PC-3 (cell line): ENCODE data around the gene CEP192. TPM values are rescaled to one million over a fixed set of nuclear protein-coding genes. Genes with fewer than 3 reads are reported as not detected.

Source experiments
- ATAC-seq: fragments of 200-7000 bp; cut with Tn5 transposase; 2 replicates; pipeline ENCODE4 v1.9.1; 2020; ENCODE audit warnings: mild to moderate bottlenecking, moderate library complexity
- Bru-seq: library from RNA; stranded (reverse); fragments of 400-500 nt; gene quantifications from one replicate; lab custom pipeline; 2021; lab: Mats Ljungman, UMichigan
- BruChase-seq, 2 experiments: library from RNA; stranded (reverse); fragments of 400-500 nt; gene quantifications; one replicate each; lab custom pipeline; 2021; lab: Mats Ljungman, UMichigan
- BruUV-seq: library from RNA; stranded (reverse); fragments of 400-500 nt; replicated peaks from 2 replicates; lab custom pipeline; 2021; lab: Mats Ljungman, UMichigan
- CTCF ChIA-PET: fragments of 300-600 bp; sonication (Branson Sonifier 250); formaldehyde crosslinking; loops from one replicate; lab custom pipeline; 2022; ENCODE audit warnings: antibody characterized with exemption; lab: Charles Lee
- POLR2A ChIA-PET: fragments of 300-600 bp; sonication (Branson Sonifier 250); formaldehyde crosslinking; loops from one replicate; lab custom pipeline; 2022; ENCODE audit warnings: antibody characterized with exemption; ENCODE audit not compliant: unreplicated experiment; lab: Charles Lee
- DNase-seq: peaks from one replicate; pipeline ENCODE4 v3.0.0-alpha.2; 2015
- H2AFZ ChIP-seq: fragments of 300-600 bp; sonication (generic); 2 replicates; pipeline ENCODE4 v1.6.0; 2016; ENCODE audit warnings: antibody characterized with exemption, low read length
- H3F3A ChIP-seq: fragments of 300-600 bp; sonication (generic); one replicate; pipeline ENCODE4 v1.6.0; 2017; ENCODE audit warnings: antibody characterized with exemption, low read length, control low read depth, mild to moderate bottlenecking; ENCODE audit not compliant: unreplicated experiment
- H3K27ac ChIP-seq: fragments of 300-600 bp; sonication (generic); 2 replicates; pipeline ENCODE4 v1.5.1; 2016; ENCODE audit warnings: mild to moderate bottlenecking, low read length
- H3K27me3 ChIP-seq: fragments of 300-600 bp; sonication (generic); 2 replicates; pipeline ENCODE4 v1.6.1; 2016; ENCODE audit warnings: low read length, mixed read lengths
- H3K36me3 ChIP-seq: fragments of 300-600 bp; sonication (generic); 2 replicates; pipeline ENCODE4 v1.6.1; 2016; ENCODE audit warnings: low read depth, mixed run types, low read length, mixed read lengths
- H3K4me1 ChIP-seq: fragments of 300-600 bp; sonication (generic); 2 replicates; pipeline ENCODE4 v1.5.1; 2016; ENCODE audit warnings: low read length; ENCODE audit not compliant: insufficient read depth
- H3K4me2 ChIP-seq: fragments of 300-600 bp; sonication (generic); 2 replicates; pipeline ENCODE4 v1.6.0; 2016; ENCODE audit warnings: low read length
- H3K4me3 ChIP-seq: fragments of 300-600 bp; sonication (generic); 2 replicates; pipeline ENCODE4 v1.5.1; 2016; ENCODE audit warnings: mild to moderate bottlenecking, low read length, mixed read lengths
- H3K79me2 ChIP-seq: fragments of 300-600 bp; sonication (generic); 2 replicates; pipeline ENCODE4 v1.6.1; 2017; ENCODE audit warnings: low read length, mixed read lengths
- H3K9ac ChIP-seq: fragments of 300-600 bp; sonication (generic); 2 replicates; pipeline ENCODE4 v1.6.0; 2016; ENCODE audit warnings: mild to moderate bottlenecking, low read length
- H3K9me2 ChIP-seq: fragments of 300-600 bp; sonication (generic); replicated peaks from 2 replicates; pipeline ENCODE4 v1.6.1; 2016; ENCODE audit warnings: mixed run types, low read length, mixed read lengths
- H3K9me3 ChIP-seq: fragments of 300-600 bp; sonication (generic); 2 replicates; pipeline ENCODE4 v1.6.1; 2016; ENCODE audit warnings: low read length, mixed read lengths
- H4K20me1 ChIP-seq: fragments of 300-600 bp; sonication (generic); 2 replicates; pipeline ENCODE4 v1.6.1; 2016; ENCODE audit warnings: low read length, mixed read lengths
- CTCF ChIP-seq: fragments of 300-600 bp; sonication (generic); conservative IDR thresholded peaks from 2 replicates; pipeline ENCODE4 v1.5.1; 2017; ENCODE audit warnings: antibody characterized with exemption, low read depth, mild to moderate bottlenecking, low read length
- EZH2 ChIP-seq: fragments of 300-600 bp; sonication (generic); IDR thresholded peaks from one replicate; pipeline ENCODE4 v1.6.1; 2017; ENCODE audit warnings: antibody characterized with exemption, mild to moderate bottlenecking, low read length; ENCODE audit not compliant: unreplicated experiment
- EZH2phosphoT487 ChIP-seq: fragments of 300-600 bp; sonication (generic); IDR thresholded peaks from 2 replicates; pipeline ENCODE4 v1.6.1; 2018; ENCODE audit warnings: mild to moderate bottlenecking, antibody characterized with exemption, low read length, borderline replicate concordance
- intact Hi-C: fragments of 100-400 bp; cut with micrococcal nuclease; formaldehyde crosslinking; loops from 2 replicates; pipeline ENCODE4 v1.9.0; 2023
- long read RNA-seq: library from polyadenylated mRNA; unstranded; transcript quantifications from one replicate; pipeline ENCODE4 v2.0.0, GENCODE V29; 2021; ENCODE audit not compliant: unreplicated experiment
- total RNA-seq: library from RNA; depleted of rRNA; stranded (reverse); fragments of >200 nt; gene quantifications from 2 replicates; pipeline ENCODE4 v1.2.3, GENCODE V29; 2014; rRNA removed

The CEP192 gene
- total RNA-seq: 32.6 and 34.4 TPM in 2 replicates
- Bru-seq, nascent RNA: percentile 94 among the genes with signal in this experiment
- percentile 90 among the genes with signal in this experiment for BruChase-seq, experiment 1, labeled RNA remaining after a 6-hour chase
- BruChase-seq, experiment 2, labeled RNA remaining after a 2-hour chase: percentile 94 among the genes with signal in this experiment
- long read RNA-seq, full-length matches to known transcripts: 2 of 19 reads
- long read RNA-seq, partial matches to known transcripts: 11 of 19 reads
- long read RNA-seq, other reads (novel, unspliced or antisense): 6 of 19 reads

GRCh38 chr18:12990967-12991820 is at the start of gene CEP192:
TSS of gene CEP192 (plus strand) at chr18:12991362. CDS start at chr18:12999425, 8,063 bp downstream.
- peak; percentile 18; the same call in 1 of the 2 replicates for TF ChIP-seq CTCF
- no peak for TF ChIP-seq EZH2phosphoT487
- no peak for TF ChIP-seq EZH2

GRCh38 chr18:12943215-12943614 is 47.9 kb upstream of the CEP192 start:
- Histone ChIP-seq H3K4me2 (no peak overlapping the region), H3K4me3 (no peak overlapping the region), H3K79me2 (peaks cover 18% of the 10 kb centered on the region), H3K27ac (no peak overlapping the region), H3K4me1 (peaks cover 4% of the 10 kb centered on the region; the same call in 1 of the 2 replicates), H3K9me3 (no peaks in the 10 kb centered on the region), H3K9me2 (no peaks in the 10 kb centered on the region), H4K20me1 (no peaks in the 10 kb centered on the region), H2AFZ (no peak overlapping the region), H3K9ac (no peak overlapping the region), H3K36me3 (no peaks in the 10 kb centered on the region), H3K27me3 (no peaks in the 10 kb centered on the region), H3F3A (no peaks in the 10 kb centered on the region)
- no peak for TF ChIP-seq EZH2
- no peak for TF ChIP-seq CTCF
- no peak for TF ChIP-seq EZH2phosphoT487
- POLR2A ChIA-PET: interaction anchor here (0.6 kb wide), 1 partner anchor 59 kb away, joined by 5 read pairs; the partner anchor contains the start of gene PTPN2
- no peak for DNase-seq
- BruUV-seq: no TSS peak
- CTCF ChIA-PET: no interaction called here
- intact Hi-C loops: no loop called here
- ATAC-seq: no peak

More at GRCh38 chr18:12990967-12991820, at the start of gene CEP192:
- Histone ChIP-seq H3K9me2 (no peaks in the 10 kb centered on the region), H3K4me3 (peak within 1 kb of the TSS; percentile 94), H3K79me2 (peaks cover 50% of the 10 kb centered on the region), H3K9me3 (no peaks in the 10 kb centered on the region), H3K36me3 (peaks cover 6% of the 10 kb centered on the region; the same call in 1 of the 2 replicates), H4K20me1 (peaks cover 36% of the 10 kb centered on the region), H3K9ac (peak within 1 kb of the TSS; percentile 93), H3F3A (peaks cover 6% of the 10 kb centered on the region), H3K27ac (peak within 1 kb of the TSS; percentile 82), H3K4me2 (peak within 1 kb of the TSS; percentile 87), H3K4me1 (peaks cover 22% of the 10 kb centered on the region), H2AFZ (peak within 1 kb of the TSS; percentile 82), H3K27me3 (no peaks in the 10 kb centered on the region)
- no TSS peak for BruUV-seq
- ATAC-seq: peak; percentile 88
- intact Hi-C loops: loop anchor here (2.0 to 5.0 kb wide), 2 partner anchors 42 to 736 kb away; partner anchors contain the start of genes FAM210A, RNMT and SEH1L
- CTCF ChIA-PET: interaction anchor here (0.5 to 0.7 kb wide), 5 partner anchors 7 to 1459 kb away, joined by 3 to 4 read pairs (median 3); no protein-coding TSS in a partner anchor
- DNase-seq: peak; percentile 98
- POLR2A ChIA-PET: interaction anchor here (0.5 to 1.0 kb wide), 12 partner anchors 8 to 1045 kb away, joined by 3 to 16 read pairs (median 4); no protein-coding TSS in a partner anchor
